IMR-90 (cell line): ENCODE data around the gene HSPG2. TPM values are rescaled to one million over a fixed set of nuclear protein-coding genes. Genes with fewer than 3 reads are reported as not detected.

Experiments
- ATAC-seq: fragments of 200-7000 bp; cut with Tn5 transposase; 2 replicates; pipeline ENCODE4 v1.9.1; 2020; ENCODE audit warnings: low read depth, mild to moderate bottlenecking, moderate library complexity
- BruUV-seq: library from RNA; stranded (reverse); fragments of 400-500 nt; replicated peaks from 2 replicates; lab custom pipeline; 2021; lab: Mats Ljungman, UMichigan
- CTCF ChIA-PET: fragments of 300-600 bp; formaldehyde crosslinking; extraction: SDS; loops from one replicate; lab custom pipeline; 2021; ENCODE audit warnings: antibody characterized with exemption; lab: Yijun Ruan, JAX
- POLR2A ChIA-PET: fragments of 300-600 bp; sonication (Branson Sonifier 250); formaldehyde crosslinking; loops from one replicate; lab custom pipeline; 2022; ENCODE audit warnings: antibody characterized with exemption; ENCODE audit not compliant: unreplicated experiment; lab: Charles Lee
- DNase-seq: peaks from one replicate; pipeline ENCODE4 v3.0.0; 2013
- H2AFZ ChIP-seq: replicated peaks from 2 replicates; pipeline ENCODE3; 2013; ENCODE audit warnings: low read length, mild to moderate bottlenecking; ENCODE audit not compliant: poor library complexity
- H2AK5ac ChIP-seq: 2 replicates; pipeline ENCODE4 v1.6.1; 2013; ENCODE audit warnings: low read depth, low read length, inconsistent platforms
- H2AK9ac ChIP-seq: replicated peaks from 2 replicates; pipeline ENCODE3; 2013; ENCODE audit warnings: mild to moderate bottlenecking, low read depth, low read length, moderate library complexity; ENCODE audit not compliant: poor library complexity
- H2BK120ac ChIP-seq: 2 replicates; pipeline ENCODE4 v1.6.1; 2013; ENCODE audit warnings: low read depth, low read length, inconsistent platforms
- H2BK15ac ChIP-seq: 3 replicates; pipeline ENCODE4 v1.6.1; 2013; ENCODE audit warnings: low read depth, low read length, inconsistent platforms
- H2BK20ac ChIP-seq: 2 replicates; pipeline ENCODE4 v1.6.1; 2013; ENCODE audit warnings: low read depth, mild to moderate bottlenecking, inconsistent platforms, low read length, moderate library complexity
- H2BK5ac ChIP-seq: 2 replicates; pipeline ENCODE4 v1.6.1; 2013; ENCODE audit warnings: mild to moderate bottlenecking, low read depth, low read length, inconsistent platforms; ENCODE audit not compliant: poor library complexity, severe bottlenecking
- H3K14ac ChIP-seq: replicated peaks from 2 replicates; pipeline ENCODE4 v1.6.1; 2013; ENCODE audit warnings: low read depth, low read length, inconsistent platforms
- H3K18ac ChIP-seq: 2 replicates; pipeline ENCODE4 v1.6.1; 2013; ENCODE audit warnings: low read depth, low read length, control low read depth
- H3K23ac ChIP-seq: 2 replicates; pipeline ENCODE4 v1.6.1; 2013; ENCODE audit warnings: low read depth, low read length, inconsistent platforms
- H3K27ac ChIP-seq: 2 replicates; pipeline ENCODE4 v1.5.1; 2013; ENCODE audit warnings: mild to moderate bottlenecking, control low read depth, low read length; ENCODE audit not compliant: insufficient read depth
- H3K27me3 ChIP-seq: 2 replicates; pipeline ENCODE4 v1.6.1; 2013; ENCODE audit warnings: low read length; ENCODE audit not compliant: control insufficient read depth, insufficient read depth
- H3K36me3 ChIP-seq: 2 replicates; pipeline ENCODE4 v1.6.1; 2013; ENCODE audit warnings: low read length, mixed read lengths; ENCODE audit not compliant: control insufficient read depth, insufficient read depth
- H3K4ac ChIP-seq: 2 replicates; pipeline ENCODE4 v1.6.1; 2013; ENCODE audit warnings: low read depth, low read length, inconsistent platforms
- H3K4me1 ChIP-seq: 2 replicates; pipeline ENCODE4 v1.6.1; 2013; ENCODE audit warnings: low read length, mixed read lengths; ENCODE audit not compliant: control insufficient read depth, insufficient read depth
- H3K4me2 ChIP-seq: 2 replicates; pipeline ENCODE4 v1.6.1; 2013; ENCODE audit warnings: low read depth, mild to moderate bottlenecking, control low read depth, low read length, moderate library complexity
- H3K4me3 ChIP-seq: 2 replicates; pipeline ENCODE4 v1.5.1; 2013; ENCODE audit warnings: low read depth, mild to moderate bottlenecking, control low read depth, low read length, moderate library complexity; ENCODE audit not compliant: insufficient read depth
- H3K56ac ChIP-seq: 2 replicates; pipeline ENCODE4 v1.6.1; 2013; ENCODE audit warnings: low read length, inconsistent platforms; ENCODE audit not compliant: insufficient read depth; ENCODE audit errors: extremely low read depth
- H3K79me1 ChIP-seq, 2 experiments: 2 replicates each; pipeline ENCODE4 v1.6.1; 2013; ENCODE audit warnings: low read length in 2 of 2, inconsistent platforms in 1 of 2, low read depth in 1 of 2
- H3K9ac ChIP-seq: 2 replicates; pipeline ENCODE4 v1.6.1; 2013; ENCODE audit warnings: low read depth, low read length, control low read depth
- H3K9me1 ChIP-seq: 2 replicates; pipeline ENCODE4 v1.6.1; 2013; ENCODE audit warnings: low read length, inconsistent platforms; ENCODE audit not compliant: insufficient read depth
- H3K9me3 ChIP-seq: 2 replicates; pipeline ENCODE4 v1.6.1; 2013; ENCODE audit warnings: low read length; ENCODE audit not compliant: control insufficient read depth, insufficient read depth
- H4K20me1 ChIP-seq: 2 replicates; pipeline ENCODE4 v1.6.1; 2013; ENCODE audit warnings: low read length, inconsistent platforms; ENCODE audit not compliant: insufficient read depth
- H4K5ac ChIP-seq: 2 replicates; pipeline ENCODE4 v1.6.1; 2013; ENCODE audit warnings: mild to moderate bottlenecking, low read depth, low read length, control low read depth
- H4K8ac ChIP-seq, 2 experiments: 2 replicates each; pipeline ENCODE4 v1.6.1; 2013; ENCODE audit warnings: low read depth in 2 of 2, low read length in 2 of 2, control low read depth in 1 of 2, inconsistent platforms in 1 of 2
- H4K91ac ChIP-seq: 2 replicates; pipeline ENCODE4 v1.6.1; 2013; ENCODE audit warnings: low read depth, low read length, inconsistent platforms; ENCODE audit not compliant: insufficient read depth
- FOS ChIP-seq: fragments of 150-350 bp; IDR thresholded peaks from 2 replicates; pipeline ENCODE4 v1.6.1; 2016; ENCODE audit warnings: low read depth, low read length
- POLR2A ChIP-seq: IDR thresholded peaks from 2 replicates; pipeline ENCODE4 v1.6.1; 2012; ENCODE audit warnings: mild to moderate bottlenecking, low read depth, low read length
- SMC3 ChIP-seq: fragments of 150-350 bp; IDR thresholded peaks from 2 replicates; pipeline ENCODE4 v1.6.1; 2016; ENCODE audit warnings: low read depth, mild to moderate bottlenecking, antibody characterized with exemption, low read length, moderate library complexity
- USF2 ChIP-seq: fragments of 150-350 bp; IDR thresholded peaks from 2 replicates; pipeline ENCODE4 v1.6.1; 2017; ENCODE audit warnings: mild to moderate bottlenecking, antibody characterized with exemption, low read length, low read depth
- WGBS, 2 experiments: methylation state at CpG; one replicate each; pipeline versions ENCODE4 v1.1.5 to v1.1.7; 2013; ENCODE audit warnings: missing lambda C conversion rate in 2 of 2; ENCODE audit not compliant: insufficient read length in 1 of 2; ENCODE audit errors: extremely low coverage in 2 of 2; 5-methylcytosine and 5-hydroxymethylcytosine counted together
- dilution Hi-C: fragments of 300-500 bp; cut with HindIII; formaldehyde crosslinking; loops from one replicate; pipeline ENCODE4 v1.14.3; 2018; ENCODE audit warnings: low sequenced_read_pairs; ENCODE audit not compliant: unreplicated experiment
- in situ Hi-C: fragments of 300-500 bp; cut with MboI; formaldehyde crosslinking; loops from 3 replicates; pipeline ENCODE4 v1.14.3; 2019; ENCODE audit warnings: low sequenced_read_pairs, inconsistent platforms, mixed read lengths
- intact Hi-C: fragments of 100-400 bp; cut with micrococcal nuclease; formaldehyde crosslinking; loops from 2 replicates; pipeline ENCODE4 v1.10.0; 2022
- polyA plus RNA-seq, 3 experiments: library from polyadenylated mRNA; depleted of rRNA; stranded (reverse); fragments of >200 nt; gene quantifications; 2 replicates each; pipeline ENCODE4 v1.2.3, GENCODE V29; 2012; ENCODE audit warnings: low replicate concordance in 1 of 3
- total RNA-seq: library from RNA; depleted of rRNA; stranded (reverse); fragments of >200 nt; gene quantifications from 2 replicates; pipeline ENCODE4 v1.2.3, GENCODE V29; 2012

Gene HSPG2
- total and polyA plus RNA-seq, 2 of the 4 experiments (the other 2 are of a cell fraction): 15.8 to 94.0 TPM

- TF ChIP-seq FOS: no peak
- no peak for TF ChIP-seq SMC3
- TF ChIP-seq USF2: no peak
- no peak for TF ChIP-seq POLR2A
- no peak overlapping the region for H3K4me3 ChIP-seq
- ATAC-seq (no peak), DNase-seq (peak; percentile 10)
- no peak overlapping the region for H2BK120ac ChIP-seq
- H4K5ac ChIP-seq: no peak overlapping the region
- no peak overlapping the region for H2BK15ac ChIP-seq
- 87% methylated on average over 5 of the region's 12 CpGs; no CpG with 5 or more reads in 1 of the 2 experiments for WGBS, 2 experiments
- POLR2A ChIA-PET: no interaction called here
- H3K4me1 ChIP-seq: peaks cover 6% of the 10 kb centered on the region
- no TSS peak for BruUV-seq
- no peak overlapping the region for H3K27ac ChIP-seq
- no peak overlapping the region for H3K4me2 ChIP-seq
- H2AFZ ChIP-seq: peak overlapping the region; percentile 33
- no peak overlapping the region for H3K56ac ChIP-seq
- peaks cover 18% of the 10 kb centered on the region for H3K9me1 ChIP-seq
- 0 out of 2 replicates have a peak overlapping the region, but pooled peaks have one; percentile 13 for H3K4ac ChIP-seq
- no peak overlapping the region for H2AK9ac ChIP-seq
- CTCF ChIA-PET: no interaction called here
- no peak overlapping the region for H3K23ac ChIP-seq
- peaks cover 9% of the 10 kb centered on the region; the same call in 1 of the 2 replicates for H4K20me1 ChIP-seq
- peaks cover 2% of the 10 kb centered on the region; the same call in 1 of the 2 replicates for H3K9me3 ChIP-seq
- H3K27me3 ChIP-seq: peaks cover 11% of the 10 kb centered on the region
- no peak overlapping the region for H3K9ac ChIP-seq
- intact Hi-C loops: loop anchor here (5.0 kb wide), 1 partner anchor 34 kb away; the partner anchor contains the start of gene USP48
- H2AK5ac ChIP-seq: peak overlapping the region; percentile 10; the same call in 1 of the 2 replicates
- H3K36me3 ChIP-seq: peaks cover 4% of the 10 kb centered on the region
- H4K91ac ChIP-seq: no peak overlapping the region
- H3K79me1 ChIP-seq: no peaks in the 10 kb centered on the region; a peak in 1 of 4 replicates
- no peak overlapping the region for H3K14ac ChIP-seq
- H2BK20ac ChIP-seq: no peak overlapping the region
- in situ Hi-C loops: no loop called here
- dilution Hi-C loops: no loop called here
- no peak overlapping the region for H3K18ac ChIP-seq
- no peak overlapping the region for H4K8ac ChIP-seq
- no peak overlapping the region for H2BK5ac ChIP-seq
Measured at GRCh38 chr1:21815724-21816321, 121.3 kb downstream of the HSPG2 start.
